ENCODE results near the gene KHDC1L.
"Not testable (repeated sequence)": the region's sequence is repeated elsewhere in the genome, so short reads cannot be mapped to it uniquely, and the experiment has no call there.

KHDC1L gene

DNA sequence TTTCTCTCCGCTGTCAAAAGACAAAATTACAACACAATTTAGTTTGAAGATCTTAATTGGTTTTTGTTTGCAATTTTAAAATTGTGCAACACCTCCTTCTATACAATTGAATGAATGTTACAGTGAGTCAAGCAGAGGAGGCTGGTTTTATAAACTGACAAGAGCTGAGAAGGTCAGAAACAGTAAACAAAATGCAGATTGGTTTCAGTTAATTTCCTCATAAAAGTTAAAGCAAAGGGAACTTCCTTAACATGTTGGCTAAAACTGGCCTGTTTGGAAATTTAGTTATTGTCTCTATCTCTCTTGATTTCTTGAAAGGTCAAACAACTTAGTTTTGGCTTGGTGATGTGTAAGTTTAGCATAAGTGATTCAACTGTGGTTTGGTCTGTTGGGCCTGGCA, 22.2 kb downstream of the KHDC1L start:
- no peak for DNase-seq

DNA sequence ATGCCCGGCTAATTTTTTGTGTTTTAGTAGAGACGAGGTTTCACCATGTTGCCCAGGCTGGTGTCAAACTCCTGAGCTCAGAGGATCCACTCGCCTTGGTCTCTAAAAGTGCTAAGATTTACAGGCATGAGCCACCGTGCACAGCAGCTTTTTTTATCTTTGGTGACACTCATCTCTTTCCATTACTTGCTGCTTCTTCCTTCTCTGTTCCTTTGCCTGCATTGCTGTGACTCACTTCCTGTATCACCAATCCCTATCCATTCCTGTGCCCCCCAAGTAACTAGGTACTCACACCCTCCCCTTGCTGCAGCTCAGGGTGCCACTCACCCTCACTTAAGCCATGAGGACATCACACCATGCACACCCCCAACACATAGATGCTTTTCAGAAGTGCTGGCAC, 24.6 kb downstream of the KHDC1L start:
- DNase-seq = no peak

DNA sequence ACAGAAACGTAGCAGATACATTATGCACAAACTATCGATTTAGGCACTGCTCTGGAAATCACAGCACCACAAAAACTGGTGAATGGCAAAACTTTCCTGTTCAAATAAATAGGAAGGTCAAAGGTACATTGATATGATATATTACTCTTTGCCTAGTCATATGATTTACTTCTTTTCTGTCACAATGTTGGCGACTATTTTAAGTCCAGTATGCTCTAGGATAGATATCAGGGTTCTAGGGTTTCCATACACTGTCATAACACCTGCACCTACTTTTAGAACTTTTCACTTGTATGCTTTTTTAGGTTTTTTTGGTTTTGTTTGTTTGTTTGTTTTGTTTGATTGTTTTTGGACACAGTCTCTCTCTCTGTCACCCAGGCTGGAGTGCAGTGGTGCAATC, 25.0 kb downstream of the KHDC1L start:
- DNase-seq = no peak

DNA sequence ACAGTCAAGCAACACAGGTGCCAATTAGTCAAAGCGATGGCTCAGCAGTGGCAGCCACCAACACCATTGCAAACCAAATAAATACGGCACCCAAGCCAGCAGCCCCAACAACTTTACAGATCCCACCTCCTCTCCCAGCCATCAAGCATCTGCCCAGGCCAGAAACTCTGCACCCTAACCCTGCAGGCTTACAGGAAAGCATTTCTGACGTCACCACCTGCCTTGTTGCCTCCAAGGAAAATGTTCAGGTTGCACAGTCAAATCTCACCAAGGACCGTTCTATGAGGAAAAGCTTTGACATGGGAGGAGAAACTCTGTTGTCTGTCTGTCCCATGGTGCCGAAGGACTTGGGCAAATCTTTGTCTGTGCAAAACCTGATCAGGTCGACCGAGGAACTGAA, 30.6 kb downstream of the KHDC1L start:
- DNase-seq = no peak

DNA sequence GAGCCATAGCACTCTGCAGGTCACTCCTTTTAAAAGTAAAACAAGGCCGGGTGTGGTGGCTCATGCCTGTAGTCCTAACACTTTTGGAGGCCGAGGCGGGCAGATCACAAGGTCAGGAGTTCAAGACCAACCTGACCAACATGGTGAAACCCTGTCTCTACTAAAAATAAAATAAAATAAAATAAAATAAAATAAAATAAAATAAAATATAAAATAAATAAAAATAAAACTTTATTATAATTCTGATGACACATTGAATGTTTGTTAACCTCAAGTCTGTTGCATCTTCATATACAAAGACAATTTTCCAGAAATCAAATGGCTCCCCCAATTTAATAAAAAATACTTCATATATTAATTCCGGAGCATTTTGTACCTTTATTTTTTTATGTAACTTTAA, 32.0 kb downstream of the KHDC1L start:
- DNase-seq = not testable (repeated sequence)

DNA sequence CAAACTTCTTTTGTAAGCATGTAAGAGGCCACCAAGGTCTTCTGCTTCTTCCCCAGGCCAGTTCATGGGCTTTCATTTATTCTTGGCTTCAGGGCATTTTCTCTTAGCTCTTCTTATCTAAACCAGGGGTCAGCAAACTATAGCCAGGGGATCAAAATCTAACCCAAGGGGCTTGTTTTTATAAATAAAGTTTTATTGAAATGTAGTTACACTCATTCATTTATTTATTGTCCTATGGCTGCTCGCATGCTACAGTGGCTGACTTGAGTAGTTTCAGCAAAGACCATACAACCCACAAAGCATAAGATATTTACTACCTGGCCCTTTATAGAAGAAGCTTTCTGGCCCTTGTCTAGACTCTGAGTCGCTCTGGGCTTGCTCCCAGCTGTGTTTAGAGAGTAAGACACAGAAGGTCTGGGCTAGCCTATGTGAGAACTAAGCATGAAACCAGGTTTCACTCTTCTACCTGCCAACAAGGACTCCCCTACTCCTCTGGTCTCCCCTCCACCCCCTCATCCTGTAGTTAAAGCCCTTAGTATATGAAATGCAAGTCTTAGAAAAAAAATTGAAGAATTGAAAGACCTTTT, 43.2 kb downstream of the KHDC1L start:
- DNase-seq = no peak

DNA sequence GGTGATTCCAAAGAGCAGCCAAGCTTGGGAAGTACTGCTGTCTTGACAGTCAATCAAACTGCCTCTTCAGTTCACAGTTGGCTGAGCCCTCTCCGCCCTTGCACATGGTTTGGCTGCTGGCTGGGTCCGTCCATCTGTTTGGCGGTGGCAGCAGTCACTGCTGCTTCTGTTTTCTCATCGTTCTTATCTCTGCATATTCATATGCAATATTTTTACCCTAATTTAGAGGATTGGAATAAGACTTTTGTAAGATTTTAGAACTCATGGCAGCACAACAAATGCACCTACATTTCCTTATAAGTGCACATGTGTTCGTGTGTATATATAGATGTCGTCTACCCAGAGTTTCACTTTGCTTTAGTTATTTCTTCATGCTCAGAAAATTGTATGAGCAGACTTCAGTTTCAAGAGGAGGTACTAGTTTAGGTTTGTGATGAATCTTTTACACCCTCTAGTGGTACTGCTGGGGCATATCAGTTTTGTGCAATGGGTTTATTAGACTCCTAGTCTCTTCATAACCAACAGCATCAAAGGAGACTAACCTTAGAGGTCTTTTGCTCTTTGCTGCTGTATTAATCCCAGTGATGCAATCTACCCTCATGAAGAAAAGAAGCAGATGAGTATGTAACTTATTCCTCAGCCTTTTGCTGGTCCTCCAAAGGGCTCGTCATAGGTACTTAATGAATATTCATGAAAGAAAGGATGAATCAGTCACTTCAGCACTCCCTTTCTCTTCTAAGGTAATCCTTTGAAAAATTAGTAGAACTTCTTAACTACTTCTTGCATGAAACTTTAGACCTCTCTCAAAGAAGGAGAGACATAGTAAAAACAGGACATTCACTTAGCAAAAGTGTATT, 44.3 kb downstream of the KHDC1L start:
- DNase-seq = peak; percentile 48

DNA sequence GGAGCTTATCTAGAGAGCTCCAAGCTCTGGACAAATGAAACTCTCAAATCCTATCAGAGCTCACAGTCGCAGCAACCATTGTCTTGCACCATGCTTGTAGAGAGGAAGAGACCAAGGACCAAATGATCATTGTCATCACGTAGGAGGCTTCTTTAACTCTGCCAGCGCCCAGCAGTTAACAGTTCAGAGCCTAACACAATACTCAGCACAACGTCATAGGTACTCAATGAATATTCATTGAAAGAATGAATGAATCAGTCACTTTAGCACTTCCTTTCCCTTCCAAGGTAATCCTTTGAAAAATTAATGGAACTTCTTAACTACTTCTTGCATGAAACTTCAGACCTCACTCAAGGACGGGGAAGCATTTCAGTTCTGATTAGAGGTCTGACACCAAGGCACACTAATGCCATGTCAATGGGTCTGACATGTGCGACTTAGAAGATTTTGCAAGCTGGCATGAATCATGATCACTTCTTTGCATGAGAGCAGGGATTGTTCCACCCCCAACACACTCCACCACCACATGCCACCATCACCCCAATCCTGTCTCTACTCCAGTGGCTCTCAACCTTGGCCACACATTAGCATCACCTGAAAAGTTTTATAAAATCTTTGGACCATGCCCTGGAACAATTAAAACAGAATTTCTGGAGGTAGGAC, 45.1 kb downstream of the KHDC1L start:
- DNase-seq = no peak

DNA sequence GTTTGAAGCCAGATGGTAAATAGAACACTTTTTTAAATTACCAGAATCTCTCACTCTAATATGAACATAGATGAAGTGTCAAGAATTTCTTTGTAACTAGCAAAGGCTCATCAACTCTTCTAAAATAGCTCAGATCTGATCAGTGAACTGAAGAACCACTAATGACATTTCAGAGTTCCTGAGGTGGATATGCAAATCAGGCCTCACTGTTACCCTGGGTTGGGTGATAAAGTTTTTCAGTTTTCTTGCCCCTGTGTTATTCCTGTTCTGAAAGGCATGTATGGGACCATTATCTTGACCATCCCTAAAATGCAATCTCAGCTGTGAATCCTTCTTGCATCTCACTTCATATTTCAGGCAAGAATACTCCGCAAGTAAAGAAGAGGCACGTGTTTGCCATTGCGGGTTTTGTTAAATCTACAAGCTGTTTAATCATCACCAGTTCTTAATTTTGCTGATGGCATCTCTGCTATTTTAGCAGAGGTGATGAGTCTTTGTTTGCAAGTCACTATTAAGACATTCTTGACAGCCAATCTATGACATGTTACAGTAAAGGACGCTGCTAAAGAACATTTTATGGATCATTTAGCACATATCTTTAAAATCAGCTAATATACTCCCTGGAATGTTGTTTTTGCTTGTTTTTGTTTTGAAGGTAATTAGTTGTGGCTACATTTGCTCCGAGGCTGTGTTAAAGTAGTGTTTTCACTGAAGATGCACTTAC, 47.9 kb downstream of the KHDC1L start:
- no peak for DNase-seq

DNA sequence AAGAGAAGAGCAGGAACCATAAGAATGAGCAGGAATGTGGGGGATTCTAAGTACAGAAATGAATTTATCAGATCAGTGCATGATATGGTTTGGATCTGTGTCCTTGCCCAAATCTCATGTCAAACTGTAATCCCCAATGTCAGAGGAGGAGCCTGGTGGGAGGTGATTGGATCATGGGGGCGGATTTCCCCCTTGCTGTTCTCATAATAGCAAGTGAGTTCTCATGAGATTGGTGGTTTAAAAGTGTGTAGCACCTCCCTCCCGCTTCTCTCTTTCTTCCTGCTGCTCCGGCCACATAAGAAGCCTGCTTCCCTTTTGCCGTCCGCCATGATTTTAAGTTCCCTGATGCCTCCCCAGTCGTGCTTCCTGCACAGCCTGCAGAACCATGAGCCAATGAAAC, 49.2 kb downstream of the KHDC1L start:
- no peak for DNase-seq

DNA sequence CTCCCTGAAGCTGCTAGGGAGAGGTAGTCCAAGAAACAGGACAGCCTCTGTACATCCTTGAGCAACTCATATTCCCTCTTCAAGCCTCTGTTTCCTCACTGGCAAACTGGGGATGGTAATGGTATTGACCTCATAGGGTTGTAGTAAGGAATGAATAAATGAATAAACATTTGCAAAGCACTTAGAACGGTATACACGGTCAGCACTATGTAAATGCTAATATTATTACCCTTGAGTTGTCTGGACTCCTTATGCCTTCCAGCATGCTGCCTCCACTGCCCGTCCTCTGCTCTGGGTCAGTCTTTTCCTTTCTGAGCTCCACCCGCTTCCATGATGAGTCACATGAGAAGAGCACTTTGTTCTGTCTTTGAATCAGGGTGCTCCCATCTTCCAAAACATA, 50.6 kb downstream of the KHDC1L start:
- DNase-seq = no peak

Data from activated CD4-positive, alpha-beta T cell treated with anti-CD3 and anti-CD28 coated beads, Interleukin-2, amount 50 U/mL, for 16 hours (primary cell).